PFSK-1 (cell line): ENCODE results near the gene MRPS10.

Source experiments
- FOXP2 ChIP-seq: optimal IDR thresholded peaks from 2 replicates; pipeline ENCODE3; 2011; ENCODE audit warnings: borderline replicate concordance, control low read depth, inconsistent platforms; ENCODE audit not compliant: insufficient read depth; ENCODE audit errors: extremely low read length, extremely low read depth
- POLR2AphosphoS5 ChIP-seq: IDR thresholded peaks from 2 replicates; pipeline ENCODE4 v1.6.1; 2012; ENCODE audit warnings: low read depth, mild to moderate bottlenecking, control low read depth, low read length, moderate library complexity
- SIN3A ChIP-seq: IDR thresholded peaks from 2 replicates; pipeline ENCODE4 v1.6.1; 2012; ENCODE audit warnings: mild to moderate bottlenecking, low read length, moderate library complexity, borderline replicate concordance; ENCODE audit not compliant: insufficient read depth
- TAF1 ChIP-seq: IDR thresholded peaks from 2 replicates; pipeline ENCODE4 v1.6.1; 2012; ENCODE audit warnings: low read length, control low read depth, borderline replicate concordance; ENCODE audit not compliant: insufficient read depth
- TF ChIP-seq, protein P1 (sequence below), 2 experiments: IDR thresholded peaks; 2 replicates each; pipeline versions ENCODE4 v1.6.1 to v1.8.0; 2011 to 2012; ENCODE audit warnings: low read depth in 2 of 2, low read length in 2 of 2, control low read depth in 1 of 2, inconsistent platforms in 1 of 2, mild to moderate bottlenecking in 1 of 2, moderate library complexity in 1 of 2; ENCODE audit not compliant: insufficient read depth in 1 of 2

The MRPS10 gene

GRCh38 chr6:42199106-42199981 lies 18.3 kb downstream of the MRPS10 start:
- TF ChIP-seq FOXP2 (no peak), POLR2AphosphoS5 (no peak), TAF1 (no peak), SIN3A (no peak)
- TF ChIP-seq, protein P1, sequence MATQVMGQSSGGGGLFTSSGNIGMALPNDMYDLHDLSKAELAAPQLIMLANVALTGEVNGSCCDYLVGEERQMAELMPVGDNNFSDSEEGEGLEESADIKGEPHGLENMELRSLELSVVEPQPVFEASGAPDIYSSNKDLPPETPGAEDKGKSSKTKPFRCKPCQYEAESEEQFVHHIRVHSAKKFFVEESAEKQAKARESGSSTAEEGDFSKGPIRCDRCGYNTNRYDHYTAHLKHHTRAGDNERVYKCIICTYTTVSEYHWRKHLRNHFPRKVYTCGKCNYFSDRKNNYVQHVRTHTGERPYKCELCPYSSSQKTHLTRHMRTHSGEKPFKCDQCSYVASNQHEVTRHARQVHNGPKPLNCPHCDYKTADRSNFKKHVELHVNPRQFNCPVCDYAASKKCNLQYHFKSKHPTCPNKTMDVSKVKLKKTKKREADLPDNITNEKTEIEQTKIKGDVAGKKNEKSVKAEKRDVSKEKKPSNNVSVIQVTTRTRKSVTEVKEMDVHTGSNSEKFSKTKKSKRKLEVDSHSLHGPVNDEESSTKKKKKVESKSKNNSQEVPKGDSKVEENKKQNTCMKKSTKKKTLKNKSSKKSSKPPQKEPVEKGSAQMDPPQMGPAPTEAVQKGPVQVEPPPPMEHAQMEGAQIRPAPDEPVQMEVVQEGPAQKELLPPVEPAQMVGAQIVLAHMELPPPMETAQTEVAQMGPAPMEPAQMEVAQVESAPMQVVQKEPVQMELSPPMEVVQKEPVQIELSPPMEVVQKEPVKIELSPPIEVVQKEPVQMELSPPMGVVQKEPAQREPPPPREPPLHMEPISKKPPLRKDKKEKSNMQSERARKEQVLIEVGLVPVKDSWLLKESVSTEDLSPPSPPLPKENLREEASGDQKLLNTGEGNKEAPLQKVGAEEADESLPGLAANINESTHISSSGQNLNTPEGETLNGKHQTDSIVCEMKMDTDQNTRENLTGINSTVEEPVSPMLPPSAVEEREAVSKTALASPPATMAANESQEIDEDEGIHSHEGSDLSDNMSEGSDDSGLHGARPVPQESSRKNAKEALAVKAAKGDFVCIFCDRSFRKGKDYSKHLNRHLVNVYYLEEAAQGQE (IDR thresholded peaks at IDR 0.05; ENCODE audit: insufficient read depth in 1 of 2, low read depth in 2 of 2, low read length in 2 of 2): no peak

DNA sequence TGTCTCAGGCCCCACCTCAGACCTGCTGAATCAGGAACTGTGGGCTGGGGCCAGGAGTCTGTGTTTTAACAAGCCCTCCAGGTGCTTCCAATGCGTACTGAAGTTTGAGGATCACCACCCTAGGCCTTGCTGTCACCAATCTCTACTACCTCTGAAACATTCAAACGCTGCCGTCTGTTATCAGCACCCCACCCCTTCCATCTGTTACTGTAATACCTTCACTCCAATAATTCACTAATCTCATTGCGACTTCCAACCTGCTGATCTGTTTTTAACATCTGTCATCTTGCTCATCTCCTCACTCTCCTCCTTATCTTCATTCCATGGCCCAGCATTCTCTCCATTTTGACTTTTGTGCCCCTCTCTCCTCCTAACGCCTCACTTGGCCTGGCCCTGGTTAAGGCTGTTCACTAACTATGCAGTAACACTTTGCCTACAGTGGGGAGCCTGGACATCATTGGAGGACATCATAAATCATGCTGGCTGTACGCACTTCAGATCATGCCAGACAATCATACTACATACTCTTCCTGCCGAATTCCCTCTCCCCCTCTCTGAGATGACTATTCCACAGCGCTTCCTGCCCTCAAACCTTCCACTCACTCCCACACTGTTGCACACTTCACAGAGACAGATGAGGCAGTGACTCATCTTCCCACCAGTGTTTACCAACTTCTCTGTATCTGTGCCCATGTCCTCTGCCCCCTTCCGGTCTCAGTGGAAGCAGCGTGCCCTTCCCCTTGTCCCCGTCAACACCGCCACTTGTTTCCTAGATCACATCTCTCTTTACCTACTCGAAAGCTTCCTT lies 19.9 kb downstream of the MRPS10 start:
- TF ChIP-seq FOXP2: peak; percentile 99
- TF ChIP-seq, protein P1 (IDR thresholded peaks at IDR 0.05; ENCODE audit: insufficient read depth in 1 of 2, low read depth in 2 of 2, low read length in 2 of 2): peak in 1 of 2 experiments; percentile 67; a peak in 1 of 4 replicates
- peak; percentile 70; the same call in 1 of the 2 replicates for TF ChIP-seq SIN3A
- no peak for TF ChIP-seq POLR2AphosphoS5
- no peak for TF ChIP-seq TAF1

DNA sequence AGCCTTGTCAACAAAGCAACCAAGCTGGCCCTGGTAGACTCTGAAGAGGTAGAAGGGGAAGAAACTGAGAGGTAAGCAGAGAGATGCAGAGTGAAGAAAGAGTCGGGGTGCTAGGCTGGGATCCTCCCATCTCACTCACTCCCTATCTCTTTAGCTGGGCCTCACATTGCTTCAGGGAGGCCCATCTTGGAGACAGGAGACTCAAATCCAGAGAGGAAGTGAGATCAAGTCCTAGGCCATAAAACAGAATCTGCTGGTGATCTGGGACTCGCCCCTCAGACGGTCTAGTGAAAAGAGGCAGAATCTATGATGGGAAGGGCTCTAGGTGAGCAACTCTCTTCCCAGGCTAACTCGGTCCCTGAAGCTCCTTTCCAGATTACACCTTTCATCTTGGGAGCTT lies 22.2 kb downstream of the MRPS10 start:
- TF ChIP-seq FOXP2 (no peak), SIN3A (no peak), TAF1 (no peak), POLR2AphosphoS5 (no peak)
- TF ChIP-seq, protein P1 (IDR thresholded peaks at IDR 0.05; ENCODE audit: insufficient read depth in 1 of 2, low read depth in 2 of 2, low read length in 2 of 2): no peak

- TF ChIP-seq, protein P1 (IDR thresholded peaks at IDR 0.05; ENCODE audit: insufficient read depth in 1 of 2, low read depth in 2 of 2, low read length in 2 of 2): no peak
- TF ChIP-seq SIN3A (no peak), POLR2AphosphoS5 (no peak), TAF1 (no peak), FOXP2 (no peak)
Measured at GRCh38 chr6:42194056-42194455, 23.6 kb downstream of the MRPS10 start.
